DOHH2 (cell line): ENCODE data around the gene MAML2.

Source experiments
- CTCF ChIP-seq: fragments of 200-600 bp; sonication (generic); IDR thresholded peaks from one replicate; pipeline ENCODE4 v1.5.1; 2014; ENCODE audit warnings: antibody characterized with exemption, mild to moderate bottlenecking, low read depth, low read length; ENCODE audit not compliant: poor library complexity, severe bottlenecking
- EZH2phosphoT487 ChIP-seq: fragments of 200-600 bp; sonication (generic); IDR thresholded peaks from 2 replicates; pipeline ENCODE4 v1.6.1; 2017; ENCODE audit warnings: borderline replicate concordance, mild to moderate bottlenecking, antibody characterized with exemption, low read length, moderate library complexity, mixed read lengths

- TF ChIP-seq CTCF = no peak
- TF ChIP-seq EZH2phosphoT487 = no peak
These were observed 139.2 kb downstream of the MAML2 start for GRCh38 chr11:96203567-96204365.
